ENCODE measurements around the gene NETO1. TPM values are rescaled to one million over a fixed set of nuclear protein-coding genes. Genes with fewer than 3 reads are reported as not detected.

NETO1 gene
- total and polyA plus RNA-seq, 2 of the 4 experiments (the other 2 are of a cell fraction) = 0.29 to 0.36 TPM

DNA sequence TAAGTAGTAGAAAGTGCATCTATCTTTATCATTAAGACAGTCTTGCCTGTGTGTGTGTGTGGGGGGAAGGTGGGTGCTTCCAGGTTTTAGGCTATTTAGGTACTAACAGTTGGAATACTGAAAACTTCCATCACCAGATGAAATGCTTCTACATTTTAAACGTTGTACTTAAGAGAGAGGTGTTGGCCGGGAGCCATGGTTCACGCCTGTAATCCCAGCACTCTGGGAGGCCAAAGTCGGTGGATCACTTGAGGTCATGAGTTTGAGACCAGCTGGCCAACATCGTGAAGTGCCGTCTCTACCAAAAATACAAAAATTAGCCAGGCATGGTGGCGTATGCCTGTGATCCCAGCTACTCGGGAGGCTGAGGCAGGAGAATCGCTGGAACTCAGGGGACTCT, 4.0 kb downstream of the NETO1 start:
- Histone ChIP-seq H2BK5ac (ENCODE audit: low read depth, low read length, poor library complexity, severe bottlenecking) (no peak overlapping the region), H3K18ac (ENCODE audit: low read depth, low read length) (no peak overlapping the region), H3K36me3 (ENCODE audit: control insufficient read depth, insufficient read depth, low read length) (no peaks in the 10 kb centered on the region), H2AK5ac (ENCODE audit: low read depth, low read length) (no peak overlapping the region), H3K9me1 (ENCODE audit: insufficient read depth, low read length) (no peaks in the 10 kb centered on the region), H3K9ac (ENCODE audit: low read depth, low read length) (no peak overlapping the region), H3K79me1 (ENCODE audit: low read depth in 1 of 2, low read length in 2 of 2) (no peaks in the 10 kb centered on the region), H4K8ac (ENCODE audit: low read depth in 2 of 2, low read length in 2 of 2) (no peak overlapping the region), H3K4ac (ENCODE audit: low read depth, low read length) (no peak overlapping the region), H4K91ac (ENCODE audit: insufficient read depth, low read depth, low read length) (no peak overlapping the region), H2BK20ac (ENCODE audit: low read depth, low read length) (no peak overlapping the region), H3K56ac (ENCODE audit: extremely low read depth, insufficient read depth, low read length) (no peak overlapping the region), H4K5ac (ENCODE audit: low read depth, low read length) (no peak overlapping the region), H3K4me1 (ENCODE audit: control insufficient read depth, insufficient read depth, low read length) (0 out of 2 replicates have a peak, but pooled peaks cover 1% of the 10 kb centered on the region), H3K27ac (ENCODE audit: insufficient read depth, low read length) (no peak overlapping the region), H3K14ac (replicated peaks; ENCODE audit: low read depth, low read length) (no peak overlapping the region), H4K20me1 (ENCODE audit: insufficient read depth, low read length) (no peaks in the 10 kb centered on the region), H3K4me2 (ENCODE audit: low read depth, low read length) (no peak overlapping the region), H3K23ac (ENCODE audit: low read depth, low read length) (no peak overlapping the region), H2BK120ac (ENCODE audit: low read depth, low read length) (no peak overlapping the region), H3K9me3 (ENCODE audit: control insufficient read depth, insufficient read depth, low read length) (no peaks in the 10 kb centered on the region), H2BK15ac (ENCODE audit: low read depth, low read length) (no peak overlapping the region), H2AFZ (replicated peaks; ENCODE audit: low read length, poor library complexity) (no peak overlapping the region), H3K4me3 (ENCODE audit: insufficient read depth, low read depth, low read length) (no peak overlapping the region), H3K27me3 (ENCODE audit: control insufficient read depth, insufficient read depth, low read length) (peaks cover 24% of the 10 kb centered on the region), H2AK9ac (replicated peaks; ENCODE audit: low read depth, low read length, poor library complexity) (no peak overlapping the region)
- no peak for ATAC-seq (ENCODE audit: low read depth)
- no CpG with 5 or more reads among the region's 9 CpGs for WGBS, 2 experiments (ENCODE audit: extremely low coverage in 2 of 2, insufficient read length in 1 of 2)
- ChIA-PET POLR2A (ENCODE audit: unreplicated experiment) (no interaction called here), CTCF (no interaction called here)
- intact Hi-C loops (cut with micrococcal nuclease) (no loop called here), in situ Hi-C loops (cut with MboI; ENCODE audit: low sequenced_read_pairs) (no loop called here), dilution Hi-C loops (cut with HindIII; ENCODE audit: low sequenced_read_pairs, unreplicated experiment) (no loop called here)
- BruUV-seq (replicated peaks) = no TSS peak
- no peak for DNase-seq
- no peak for TF ChIP-seq CEBPB (IDR thresholded peaks at IDR 0.05; ENCODE audit: low read depth, low read length)
- TF ChIP-seq RCOR1 (IDR thresholded peaks at IDR 0.05; ENCODE audit: insufficient replicate concordance, low read length) = no peak
- TF ChIP-seq NFE2L2 (IDR thresholded peaks at IDR 0.05; ENCODE audit: low read depth, low read length) = no peak
- no peak for TF ChIP-seq BHLHE40 (IDR thresholded peaks at IDR 0.05; ENCODE audit: low read depth, low read length)
- TF ChIP-seq RFX5 (IDR thresholded peaks at IDR 0.05; ENCODE audit: low read depth, low read length) = no peak
- TF ChIP-seq, protein P1, sequence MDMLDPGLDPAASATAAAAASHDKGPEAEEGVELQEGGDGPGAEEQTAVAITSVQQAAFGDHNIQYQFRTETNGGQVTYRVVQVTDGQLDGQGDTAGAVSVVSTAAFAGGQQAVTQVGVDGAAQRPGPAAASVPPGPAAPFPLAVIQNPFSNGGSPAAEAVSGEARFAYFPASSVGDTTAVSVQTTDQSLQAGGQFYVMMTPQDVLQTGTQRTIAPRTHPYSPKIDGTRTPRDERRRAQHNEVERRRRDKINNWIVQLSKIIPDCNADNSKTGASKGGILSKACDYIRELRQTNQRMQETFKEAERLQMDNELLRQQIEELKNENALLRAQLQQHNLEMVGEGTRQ (IDR thresholded peaks at IDR 0.05; ENCODE audit: low read depth, low read length) = no peak
- TF ChIP-seq FOS (IDR thresholded peaks at IDR 0.05; ENCODE audit: low read depth, low read length) = no peak
- TF ChIP-seq MAZ (IDR thresholded peaks at IDR 0.05; ENCODE audit: borderline replicate concordance, low read depth, low read length) = no peak
- TF ChIP-seq, protein P2, sequence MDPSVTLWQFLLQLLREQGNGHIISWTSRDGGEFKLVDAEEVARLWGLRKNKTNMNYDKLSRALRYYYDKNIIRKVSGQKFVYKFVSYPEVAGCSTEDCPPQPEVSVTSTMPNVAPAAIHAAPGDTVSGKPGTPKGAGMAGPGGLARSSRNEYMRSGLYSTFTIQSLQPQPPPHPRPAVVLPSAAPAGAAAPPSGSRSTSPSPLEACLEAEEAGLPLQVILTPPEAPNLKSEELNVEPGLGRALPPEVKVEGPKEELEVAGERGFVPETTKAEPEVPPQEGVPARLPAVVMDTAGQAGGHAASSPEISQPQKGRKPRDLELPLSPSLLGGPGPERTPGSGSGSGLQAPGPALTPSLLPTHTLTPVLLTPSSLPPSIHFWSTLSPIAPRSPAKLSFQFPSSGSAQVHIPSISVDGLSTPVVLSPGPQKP (IDR thresholded peaks at IDR 0.05; ENCODE audit: borderline replicate concordance, low read depth, low read length) = no peak
- TF ChIP-seq, protein P3, sequence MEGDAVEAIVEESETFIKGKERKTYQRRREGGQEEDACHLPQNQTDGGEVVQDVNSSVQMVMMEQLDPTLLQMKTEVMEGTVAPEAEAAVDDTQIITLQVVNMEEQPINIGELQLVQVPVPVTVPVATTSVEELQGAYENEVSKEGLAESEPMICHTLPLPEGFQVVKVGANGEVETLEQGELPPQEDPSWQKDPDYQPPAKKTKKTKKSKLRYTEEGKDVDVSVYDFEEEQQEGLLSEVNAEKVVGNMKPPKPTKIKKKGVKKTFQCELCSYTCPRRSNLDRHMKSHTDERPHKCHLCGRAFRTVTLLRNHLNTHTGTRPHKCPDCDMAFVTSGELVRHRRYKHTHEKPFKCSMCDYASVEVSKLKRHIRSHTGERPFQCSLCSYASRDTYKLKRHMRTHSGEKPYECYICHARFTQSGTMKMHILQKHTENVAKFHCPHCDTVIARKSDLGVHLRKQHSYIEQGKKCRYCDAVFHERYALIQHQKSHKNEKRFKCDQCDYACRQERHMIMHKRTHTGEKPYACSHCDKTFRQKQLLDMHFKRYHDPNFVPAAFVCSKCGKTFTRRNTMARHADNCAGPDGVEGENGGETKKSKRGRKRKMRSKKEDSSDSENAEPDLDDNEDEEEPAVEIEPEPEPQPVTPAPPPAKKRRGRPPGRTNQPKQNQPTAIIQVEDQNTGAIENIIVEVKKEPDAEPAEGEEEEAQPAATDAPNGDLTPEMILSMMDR (conservative IDR thresholded peaks at IDR 0.05; ENCODE audit: low read depth, low read length) = no peak
- no peak for TF ChIP-seq MAFK (IDR thresholded peaks at IDR 0.05; ENCODE audit: low read depth, low read length)
- TF ChIP-seq MXI1 (IDR thresholded peaks at IDR 0.05; ENCODE audit: borderline replicate concordance, low read depth, low read length) = no peak
- no peak for TF ChIP-seq POLR2A (IDR thresholded peaks at IDR 0.05; ENCODE audit: low read depth, low read length)
- no peak for TF ChIP-seq CHD1 (IDR thresholded peaks at IDR 0.05; ENCODE audit: low read depth, low read length)
